Measurements from ENCODE around the gene LTB.

LTB gene

GRCh38 chr6:31620586-31621319 lies 38.5 kb upstream of the LTB start, which contains the start of gene PRRC2A (continued):
- peak; percentile 97 for TF ChIP-seq ZBTB10 (tag by site-specific recombination; IDR thresholded peaks at IDR 0.05)
- no peak for TF ChIP-seq PRDM1 (tag by site-specific recombination; IDR thresholded peaks at IDR 0.05)
- TF ChIP-seq ZNF48 (tag by site-specific recombination; IDR thresholded peaks at IDR 0.05) = no peak
- TF ChIP-seq ZNF280C (tag by site-specific recombination; IDR thresholded peaks at IDR 0.05) = no peak
- peak; percentile 45 for TF ChIP-seq ZNF513 (tag by site-specific recombination; IDR thresholded peaks at IDR 0.05)
- 0 out of 2 replicates have a peak, but pooled peaks have one; percentile 37 for TF ChIP-seq ZNF239 (tag by site-specific recombination; IDR thresholded peaks at IDR 0.05)
- TF ChIP-seq ZNF169 (tag by site-specific recombination; IDR thresholded peaks at IDR 0.05) = no peak
- TF ChIP-seq BCL6B (tag by site-specific recombination; IDR thresholded peaks at IDR 0.05) = no peak
- TF ChIP-seq ZNF521 (tag by site-specific recombination; IDR thresholded peaks at IDR 0.05) = no peak
- no peak for TF ChIP-seq ZNF184 (tag by site-specific recombination; IDR thresholded peaks at IDR 0.05)
- TF ChIP-seq GLI2 (tag by site-specific recombination; IDR thresholded peaks at IDR 0.05; ENCODE audit: borderline replicate concordance, low read depth) = no peak
- TF ChIP-seq ZNF23 (tag by site-specific recombination; IDR thresholded peaks at IDR 0.05; ENCODE audit: borderline replicate concordance) = no peak
- TF ChIP-seq ZNF121 (tag by site-specific recombination; IDR thresholded peaks at IDR 0.05) = 0 out of 2 replicates have a peak, but pooled peaks have one; percentile 77
- TF ChIP-seq AEBP2 (tag by site-specific recombination; IDR thresholded peaks at IDR 0.05; ENCODE audit: borderline replicate concordance) = no peak
- TF ChIP-seq OVOL3 (tag by site-specific recombination; IDR thresholded peaks at IDR 0.05) = peak; percentile 31; the same call in 1 of the 2 replicates
- peak; percentile 37 for TF ChIP-seq ZNF449 (tag by site-specific recombination; IDR thresholded peaks at IDR 0.05)
- TF ChIP-seq ZNF701 (tag by site-specific recombination; IDR thresholded peaks at IDR 0.05) = no peak
- peak; percentile 94 for TF ChIP-seq ZSCAN30 (tag by site-specific recombination; IDR thresholded peaks at IDR 0.05)
- no peak for TF ChIP-seq ZNF221 (tag by site-specific recombination; IDR thresholded peaks at IDR 0.05; ENCODE audit: borderline replicate concordance)
- TF ChIP-seq ZNF433 (tag by site-specific recombination; IDR thresholded peaks at IDR 0.05; ENCODE audit: low read depth) = no peak
- no peak for TF ChIP-seq PRDM10 (tag by site-specific recombination; IDR thresholded peaks at IDR 0.05)
- peak; percentile 99 for TF ChIP-seq YY1 (tag by site-specific recombination; IDR thresholded peaks at IDR 0.05)
- TF ChIP-seq ZNF664 (tag by site-specific recombination; IDR thresholded peaks at IDR 0.05) = no peak

Data from HEK293 (cell line).